Neural progenitor cell (in vitro differentiated cells): ENCODE measurements around the gene GCSAM. TPM values are rescaled to one million over a fixed set of nuclear protein-coding genes. Genes with fewer than 3 reads are reported as not detected.

ENCODE experiments used
- DNase-seq: peaks from one replicate; pipeline ENCODE4 v3.0.0-alpha.2; 2016; ENCODE audit warnings: low spot score
- H2AFZ ChIP-seq: fragments of 200-600 bp; sonication (generic); replicated peaks from 2 replicates; pipeline ENCODE4 v1.6.1; 2016; ENCODE audit warnings: antibody characterized with exemption
- H3F3A ChIP-seq: fragments of 200-600 bp; sonication (generic); 2 replicates; pipeline ENCODE4 v1.6.1; 2016; ENCODE audit warnings: antibody characterized with exemption, low read depth
- H3K27ac ChIP-seq: fragments of 200-600 bp; sonication (generic); 2 replicates; pipeline ENCODE4 v1.5.1; 2016; ENCODE audit warnings: mild to moderate bottlenecking
- H3K27me3 ChIP-seq: fragments of 200-600 bp; sonication (generic); 2 replicates; pipeline ENCODE4 v1.6.1; 2016; ENCODE audit warnings: mild to moderate bottlenecking, moderate library complexity
- H3K36me3 ChIP-seq: fragments of 200-600 bp; sonication (generic); 2 replicates; pipeline ENCODE4 v1.5.1; 2016
- H3K4me1 ChIP-seq: fragments of 200-600 bp; sonication (generic); 2 replicates; pipeline ENCODE4 v1.6.1; 2016; ENCODE audit warnings: mixed run types
- H3K4me2 ChIP-seq: fragments of 200-600 bp; sonication (generic); 2 replicates; pipeline ENCODE4 v1.6.1; 2016
- H3K4me3 ChIP-seq: fragments of 200-600 bp; sonication (generic); 2 replicates; pipeline ENCODE4 v1.5.1; 2016
- H3K79me2 ChIP-seq: fragments of 200-600 bp; sonication (generic); 2 replicates; pipeline ENCODE4 v1.6.1; 2016; ENCODE audit warnings: low read depth
- H3K9ac ChIP-seq: fragments of 200-600 bp; sonication (generic); 2 replicates; pipeline ENCODE4 v1.6.1; 2016
- H3K9me3 ChIP-seq: fragments of 200-600 bp; sonication (generic); 2 replicates; pipeline ENCODE4 v1.5.1; 2016; ENCODE audit warnings: low read depth
- H4K20me1 ChIP-seq: fragments of 200-600 bp; sonication (generic); 2 replicates; pipeline ENCODE4 v1.6.1; 2016; ENCODE audit warnings: low read depth
- H3K27ac Mint-ChIP-seq: 3 replicates; pipeline ENCODE4 v1.8.0; 2021; ENCODE audit warnings: mixed read lengths
- H3K27me3 Mint-ChIP-seq: 2 replicates; pipeline ENCODE4 v1.8.0; 2022; ENCODE audit warnings: low read depth, mild to moderate bottlenecking, inconsistent platforms, moderate library complexity, mixed read lengths; ENCODE audit not compliant: insufficient read depth
- H3K36me3 Mint-ChIP-seq: 3 replicates; pipeline ENCODE4 v1.8.0; 2021; ENCODE audit warnings: mixed read lengths
- H3K4me1 Mint-ChIP-seq: 3 replicates; pipeline ENCODE4 v1.8.0; 2021; ENCODE audit warnings: mixed read lengths
- H3K4me3 Mint-ChIP-seq: 3 replicates; pipeline ENCODE4 v1.8.0; 2021; ENCODE audit warnings: mild to moderate bottlenecking, moderate library complexity, mixed read lengths
- H3K9me3 Mint-ChIP-seq: 3 replicates; pipeline ENCODE4 v1.8.0; 2020; ENCODE audit warnings: mixed read lengths
- CTCF ChIP-seq: fragments of 200-600 bp; sonication (generic); IDR thresholded peaks from 2 replicates; pipeline ENCODE4 v1.5.1; 2017; ENCODE audit warnings: antibody characterized with exemption, mild to moderate bottlenecking
- EZH2 ChIP-seq: fragments of 200-600 bp; sonication (generic); IDR thresholded peaks from 2 replicates; pipeline ENCODE4 v1.6.1; 2017; ENCODE audit warnings: antibody characterized with exemption, mild to moderate bottlenecking, moderate library complexity
- EZH2phosphoT487 ChIP-seq: fragments of 200-600 bp; sonication (generic); IDR thresholded peaks from 2 replicates; pipeline ENCODE4 v1.6.1; 2017; ENCODE audit warnings: antibody characterized with exemption
- total RNA-seq: library from RNA; depleted of rRNA; stranded (reverse); fragments of >200 nt; gene quantifications from 2 replicates; pipeline ENCODE4 v1.2.3, GENCODE V29; 2015; ENCODE audit warnings: low replicate concordance

Gene GCSAM
- total RNA-seq, 1 donor from 2014 or later = not detected

- Histone ChIP-seq H3K4me1 (peaks cover 28% of the 10 kb centered on the region), H3K27me3 (peaks cover 26% of the 10 kb centered on the region), H3F3A (peaks cover 21% of the 10 kb centered on the region), H3K9me3 (no peaks in the 10 kb centered on the region), H3K9ac (no peak overlapping the region), H3K27ac (no peak overlapping the region), H3K4me2 (peak overlapping the region; percentile 19), H3K36me3 (no peaks in the 10 kb centered on the region), H4K20me1 (no peaks in the 10 kb centered on the region), H3K4me3 (no peak overlapping the region), H2AFZ (no peak overlapping the region), H3K79me2 (no peaks in the 10 kb centered on the region)
- H3K27me3 Mint-ChIP-seq = peaks cover 10% of the 10 kb centered on the region
- no peak overlapping the region for H3K27ac Mint-ChIP-seq
- no peak overlapping the region for H3K4me3 Mint-ChIP-seq
- TF ChIP-seq EZH2phosphoT487 (no peak), EZH2 (no peak), CTCF (no peak)
- H3K9me3 Mint-ChIP-seq = peaks cover 2% of the 10 kb centered on the region
- no peak for DNase-seq
- peaks cover 39% of the 10 kb centered on the region for H3K4me1 Mint-ChIP-seq
- peaks cover under 1% of the 10 kb centered on the region for H3K36me3 Mint-ChIP-seq
These were observed 42.8 kb downstream of the GCSAM start for GRCh38 chr3:112089956-112090886.

GRCh38 chr3:112088944-112089343 lies 44.1 kb downstream of the GCSAM start:
- Histone ChIP-seq H3K79me2 (no peaks in the 10 kb centered on the region), H3K36me3 (no peaks in the 10 kb centered on the region), H3K4me1 (peaks cover 28% of the 10 kb centered on the region), H3K9ac (no peak overlapping the region), H3K27me3 (peaks cover 39% of the 10 kb centered on the region), H3K9me3 (no peaks in the 10 kb centered on the region), H3F3A (peaks cover 21% of the 10 kb centered on the region), H2AFZ (no peak overlapping the region), H3K4me2 (no peak overlapping the region), H3K4me3 (no peak overlapping the region), H4K20me1 (no peaks in the 10 kb centered on the region), H3K27ac (no peak overlapping the region)
- TF ChIP-seq EZH2 (no peak), EZH2phosphoT487 (no peak), CTCF (no peak)
- Mint-ChIP-seq H3K36me3 (no peaks in the 10 kb centered on the region), H3K27me3 (peaks cover 15% of the 10 kb centered on the region), H3K4me3 (no peak overlapping the region), H3K9me3 (peaks cover 2% of the 10 kb centered on the region), H3K27ac (no peak overlapping the region), H3K4me1 (peaks cover 43% of the 10 kb centered on the region)
- no peak for DNase-seq

GRCh38 chr3:112087746-112088145 lies 45.3 kb downstream of the GCSAM start:
- Histone ChIP-seq H3K4me2 (no peak overlapping the region), H3K4me1 (peaks cover 19% of the 10 kb centered on the region), H2AFZ (no peak overlapping the region), H3F3A (peaks cover 13% of the 10 kb centered on the region), H3K79me2 (no peaks in the 10 kb centered on the region), H3K9me3 (no peaks in the 10 kb centered on the region), H3K4me3 (no peak overlapping the region), H4K20me1 (no peaks in the 10 kb centered on the region), H3K27ac (no peak overlapping the region), H3K36me3 (no peaks in the 10 kb centered on the region), H3K9ac (no peak overlapping the region), H3K27me3 (peaks cover 46% of the 10 kb centered on the region)
- Mint-ChIP-seq H3K27ac (no peak overlapping the region), H3K9me3 (peaks cover 2% of the 10 kb centered on the region), H3K4me3 (no peak overlapping the region), H3K27me3 (peaks cover 15% of the 10 kb centered on the region), H3K36me3 (no peaks in the 10 kb centered on the region), H3K4me1 (peaks cover 34% of the 10 kb centered on the region)
- no peak for TF ChIP-seq EZH2phosphoT487
- no peak for TF ChIP-seq CTCF
- no peak for TF ChIP-seq EZH2
- DNase-seq = no peak
